ENCODE data around the gene CEP20.

DNA sequence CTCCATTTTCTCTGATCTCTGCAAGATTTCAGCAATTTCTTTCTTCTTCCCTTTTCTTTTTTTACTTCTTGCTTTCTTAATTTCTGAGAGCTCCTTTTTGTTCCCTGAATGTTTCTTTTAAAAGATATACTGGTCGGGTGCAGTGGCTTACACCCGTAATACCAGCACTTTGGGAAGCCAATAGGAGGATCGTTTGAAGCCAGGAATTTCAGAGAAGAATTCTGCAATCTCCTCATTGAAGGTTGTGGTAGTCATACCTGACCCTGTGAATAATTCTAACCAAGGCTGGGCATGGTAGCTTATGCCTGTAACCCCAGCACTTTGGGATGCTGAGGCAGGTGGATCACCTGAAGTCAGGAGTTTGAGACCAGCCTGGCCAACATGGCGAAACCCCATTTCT is 45.4 kb upstream of the CEP20 start:
- TF ChIP-seq, protein P1, sequence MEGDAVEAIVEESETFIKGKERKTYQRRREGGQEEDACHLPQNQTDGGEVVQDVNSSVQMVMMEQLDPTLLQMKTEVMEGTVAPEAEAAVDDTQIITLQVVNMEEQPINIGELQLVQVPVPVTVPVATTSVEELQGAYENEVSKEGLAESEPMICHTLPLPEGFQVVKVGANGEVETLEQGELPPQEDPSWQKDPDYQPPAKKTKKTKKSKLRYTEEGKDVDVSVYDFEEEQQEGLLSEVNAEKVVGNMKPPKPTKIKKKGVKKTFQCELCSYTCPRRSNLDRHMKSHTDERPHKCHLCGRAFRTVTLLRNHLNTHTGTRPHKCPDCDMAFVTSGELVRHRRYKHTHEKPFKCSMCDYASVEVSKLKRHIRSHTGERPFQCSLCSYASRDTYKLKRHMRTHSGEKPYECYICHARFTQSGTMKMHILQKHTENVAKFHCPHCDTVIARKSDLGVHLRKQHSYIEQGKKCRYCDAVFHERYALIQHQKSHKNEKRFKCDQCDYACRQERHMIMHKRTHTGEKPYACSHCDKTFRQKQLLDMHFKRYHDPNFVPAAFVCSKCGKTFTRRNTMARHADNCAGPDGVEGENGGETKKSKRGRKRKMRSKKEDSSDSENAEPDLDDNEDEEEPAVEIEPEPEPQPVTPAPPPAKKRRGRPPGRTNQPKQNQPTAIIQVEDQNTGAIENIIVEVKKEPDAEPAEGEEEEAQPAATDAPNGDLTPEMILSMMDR (conservative IDR thresholded peaks at IDR 0.05; ENCODE audit: low read length), result no peak
- no peak for TF ChIP-seq EZH2phosphoT487 (IDR thresholded peaks at IDR 0.05; ENCODE audit: borderline replicate concordance)

Measured in Loucy (cell line).